Stimulated activated CD8-positive, alpha-beta memory T cell treated with anti-CD3 and anti-CD28 coated beads, Interleukin-4, amount 100 ng/mL, for 4 hours (primary cell): ENCODE results near the gene RPS6KA6.

Source experiments
- DNase-seq, 2 donors: peaks; one replicate each; pipeline ENCODE4 v3.0.0-alpha.2; 2020; ENCODE audit warnings: low read depth in 2 of 2, low spot score in 1 of 2

Gene RPS6KA6

GRCh38 chrX:84187533-84188319 is at the start of gene RPS6KA6:
TSS of gene RPS6KA6 (minus strand) at chrX:84188199. CDS start at chrX:84187899, 300 bp downstream.
- no peak for DNase-seq

- DNase-seq: no peak
Observed at GRCh38 chrX:84224741-84225140, 36.7 kb upstream of the RPS6KA6 start.

GRCh38 chrX:84223261-84223660 is 35.3 kb upstream of the RPS6KA6 start:
- DNase-seq: no peak

- DNase-seq: no peak
Observed at GRCh38 chrX:84221181-84221580, 33.2 kb upstream of the RPS6KA6 start.

- DNase-seq: no peak
Observed at GRCh38 chrX:84219551-84219950, 31.6 kb upstream of the RPS6KA6 start.

- DNase-seq: no peak
Observed at GRCh38 chrX:84218726-84219125, 30.7 kb upstream of the RPS6KA6 start.

- no peak for DNase-seq
Observed at GRCh38 chrX:84216881-84217280, 28.9 kb upstream of the RPS6KA6 start.

GRCh38 chrX:84216406-84216805 is 28.4 kb upstream of the RPS6KA6 start:
- DNase-seq: no peak

GRCh38 chrX:84205276-84205675 is 17.3 kb upstream of the RPS6KA6 start:
- no peak for DNase-seq

GRCh38 chrX:84199688-84200087 is 11.7 kb upstream of the RPS6KA6 start:
- no peak for DNase-seq

GRCh38 chrX:84197550-84197949 is 9.6 kb upstream of the RPS6KA6 start:
- DNase-seq: no peak

GRCh38 chrX:84192006-84192405 is 4.0 kb upstream of the RPS6KA6 start:
- no peak for DNase-seq

GRCh38 chrX:84189125-84189524 is 1.1 kb upstream of the RPS6KA6 start:
- no peak for DNase-seq

- DNase-seq: no peak
Observed at GRCh38 chrX:84188320-84188834, 378 bp upstream of the RPS6KA6 start.

GRCh38 chrX:84186603-84187532 is 1.1 kb downstream of the RPS6KA6 start:
- no peak for DNase-seq

GRCh38 chrX:84182516-84182915 is 5.5 kb downstream of the RPS6KA6 start:
- DNase-seq: no peak

- no peak for DNase-seq
Observed at GRCh38 chrX:84175958-84176357, 12.0 kb downstream of the RPS6KA6 start.

- no peak for DNase-seq
Observed at GRCh38 chrX:84175274-84175673, 12.7 kb downstream of the RPS6KA6 start.

GRCh38 chrX:84174348-84174747 is 13.7 kb downstream of the RPS6KA6 start:
- no peak for DNase-seq

- DNase-seq: no peak
Observed at GRCh38 chrX:84170931-84171330, 17.1 kb downstream of the RPS6KA6 start.

- DNase-seq: no peak
Observed at GRCh38 chrX:84168574-84168973, 19.4 kb downstream of the RPS6KA6 start.

- DNase-seq: no peak
Observed at GRCh38 chrX:84168095-84168494, 19.9 kb downstream of the RPS6KA6 start.
